GM19328 (cell line): ENCODE results near the gene BTNL2.
"Not testable (repeated sequence)": the region's sequence is repeated elsewhere in the genome, so short reads cannot be mapped to it uniquely, and the experiment has no call there.

Experiments used
- ATAC-seq: cut with Tn5 transposase; IDR thresholded peaks from one replicate; pipeline ENCODE4 v1.9.1; 2021; ENCODE audit warnings: mild to moderate bottlenecking, moderate library complexity; ENCODE audit not compliant: unreplicated experiment

Gene BTNL2

GRCh38 chr6:32371229-32371628 is 35.8 kb downstream of the BTNL2 start:
- no peak for ATAC-seq

- no peak for ATAC-seq
Observed at GRCh38 chr6:32370505-32370904, 36.5 kb downstream of the BTNL2 start.

- ATAC-seq, result no peak
Observed at GRCh38 chr6:32369660-32370059, 37.3 kb downstream of the BTNL2 start.

DNA sequence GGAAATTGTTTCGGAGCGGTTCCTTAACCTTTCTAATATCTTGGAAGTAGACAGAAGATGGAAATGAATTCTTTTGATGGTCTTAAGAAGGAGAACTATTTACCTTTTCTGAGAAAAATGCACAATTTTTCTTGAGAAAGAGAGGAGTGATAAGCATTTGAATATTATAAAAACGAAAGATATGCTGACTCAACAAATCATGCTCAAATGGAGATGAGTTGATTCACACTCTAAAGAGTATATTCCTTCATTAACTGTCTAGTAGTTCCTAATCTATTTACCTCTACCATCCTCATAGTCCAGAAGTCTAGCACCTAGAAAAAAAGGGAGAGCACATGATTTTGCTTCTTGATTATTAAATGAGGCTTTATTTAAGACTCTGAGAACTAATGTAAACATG is 39.3 kb downstream of the BTNL2 start:
- ATAC-seq, result no peak

- not testable (repeated sequence) for ATAC-seq
Observed at GRCh38 chr6:32359225-32359624, 47.8 kb downstream of the BTNL2 start.

DNA sequence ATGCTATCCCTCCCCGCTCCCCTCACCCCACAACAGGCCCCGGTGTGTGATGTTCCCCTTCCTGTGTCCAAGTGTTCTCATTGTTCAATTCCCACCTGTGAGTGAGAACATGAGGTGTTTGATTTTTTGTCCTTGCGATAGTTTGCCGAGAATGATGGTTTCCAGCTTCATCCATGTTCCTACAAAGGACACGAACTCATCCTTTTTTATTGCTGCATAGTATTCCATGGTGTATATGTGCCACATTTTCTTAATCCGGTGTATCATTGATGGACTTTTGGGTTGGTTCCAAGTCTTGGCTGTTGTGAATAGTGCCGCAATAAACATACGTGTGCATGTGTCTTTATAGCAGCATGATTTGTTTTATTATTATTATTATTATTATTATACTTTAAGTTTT is 48.4 kb downstream of the BTNL2 start:
- not testable (repeated sequence) for ATAC-seq

DNA sequence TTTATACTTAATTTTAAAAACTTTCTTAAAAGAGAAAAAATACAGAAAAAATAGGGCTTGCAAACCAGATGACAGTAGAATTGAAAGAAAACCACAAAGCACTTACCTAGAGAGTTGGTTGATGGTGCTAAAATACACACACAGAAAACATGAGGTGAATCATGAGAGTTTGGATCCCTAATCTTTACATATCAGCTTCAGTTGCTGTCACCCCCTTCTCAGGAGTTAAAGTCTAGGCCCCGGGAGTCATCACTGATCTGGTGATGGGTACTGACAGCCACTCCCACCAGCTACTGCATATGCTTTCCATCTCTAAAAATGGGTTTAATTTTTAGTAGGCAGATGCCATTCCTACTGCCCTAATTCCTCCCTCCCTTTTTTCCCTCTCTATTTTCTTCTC is 52.0 kb downstream of the BTNL2 start:
- ATAC-seq, result no peak

- ATAC-seq, result no peak
Observed at GRCh38 chr6:32353348-32353747, 53.6 kb downstream of the BTNL2 start.
